ENCODE data around the gene SEC23A. TPM values are rescaled to one million over a fixed set of nuclear protein-coding genes. Genes with fewer than 3 reads are reported as not detected.

Gene SEC23A
- total and polyA plus RNA-seq, 2 of the 13 experiments (the other 11 are each of a cell fraction or from before 2014, with no cell fraction given), result 403 to 887 TPM

GRCh38 chr14:39114073-39114838 lies 11.2 kb upstream of the SEC23A start, which contains the start of gene GEMIN2:
GEMIN2 (plus strand) TSS chr14:39114323; CDS start chr14:39114339, 16 bp downstream.
- Histone ChIP-seq H3K79me2 (ENCODE audit: insufficient read depth, low read length) (peaks cover 13% of the 10 kb centered on the region), H3K4me3 (replicated peaks in 1 of 3; ENCODE audit: insufficient read depth in 1 of 3, low read depth in 2 of 3, low read length in 3 of 3) (peak within 1 kb of the TSS; percentile 71 to 90 (median 76)), H3K4me2 (ENCODE audit: low read depth, low read length) (peak within 1 kb of the TSS; percentile 80), H3K4me1 (ENCODE audit: insufficient read depth, low read length) (peaks cover 33% of the 10 kb centered on the region), H3K27ac (ENCODE audit: extremely low read length, insufficient read depth, low read length) (peak within 1 kb of the TSS; percentile 40), H3K27me3 (ENCODE audit: control insufficient read depth in 1 of 2, insufficient read depth in 2 of 2, low read length in 2 of 2) (no peaks in the 10 kb centered on the region; a peak in 1 of 5 replicates), H3K36me3 (replicated peaks in 1 of 2; ENCODE audit: control insufficient read depth in 1 of 2, insufficient read depth in 2 of 2, low read length in 2 of 2) (peaks cover 6 to 14% of the 10 kb centered on the region in 2 experiments), H3K9me3 (ENCODE audit: low read length) (no peaks in the 10 kb centered on the region), H4K20me1 (ENCODE audit: insufficient read depth, low read length) (no peaks in the 10 kb centered on the region), H2AFZ (ENCODE audit: low read length) (peak within 1 kb of the TSS; percentile 95), H3K9ac (ENCODE audit: insufficient read depth, low read depth, low read length) (peak within 1 kb of the TSS; percentile 73)
- POLR2A ChIA-PET, result interaction anchor here (0.5 to 11.5 kb wide), 25 partner anchors 8 to 334 kb away, joined by 3 to 242 read pairs (median 4); partner anchors contain the start of genes FBXO33, PNN, SEC23A and TRAPPC6B
- DNase-seq (ENCODE audit: low spot score) (peak; percentile 97), FAIRE-seq (peak; percentile 93), ATAC-seq (peak; percentile 99)
- TSS peak; percentile 81 for BruUV-seq (replicated peaks)
- intact Hi-C loops (cut with micrococcal nuclease; ENCODE audit: unreplicated experiment), result loop anchor here (1.0 kb wide), 2 partner anchors 11 to 61 kb away; partner anchors contain the start of genes PNN and SEC23A
- in situ Hi-C loops (cut with HindIII; ENCODE audit: extremely low pct_ligation_motif_present, low pct_unique_long_range_greater_than_20kb), result loop anchor here (5.0 kb wide), 1 partner anchor 58 kb away; the partner anchor contains the start of gene TRAPPC6B
- under 1% methylated on average over 39 of the region's 40 CpGs for WGBS (ENCODE audit: low lambda C conversion rate)
- CTCF ChIA-PET (ENCODE audit: low intra/inter-chr PET ratio, low total read pairs), result no interaction called here
- TF ChIP-seq ZNF264 (CRISPR knock-in tag; IDR thresholded peaks at IDR 0.05) (peak; percentile 85), DPF2 (CRISPR knock-in tag; IDR thresholded peaks at IDR 0.05; ENCODE audit: borderline replicate concordance, low read depth) (no peak), TIGD3 (CRISPR knock-in tag; IDR thresholded peaks at IDR 0.05; ENCODE audit: borderline replicate concordance) (peak; percentile 96), PBX3 (CRISPR knock-in tag; IDR thresholded peaks at IDR 0.05; ENCODE audit: borderline replicate concordance) (peak; percentile 76; the same call in 1 of the 2 replicates), ZNF564 (CRISPR knock-in tag; IDR thresholded peaks at IDR 0.05) (peak; percentile 71; the same call in 1 of the 2 replicates), ZNF274 (CRISPR knock-in tag; IDR thresholded peaks at IDR 0.05) (peak; percentile 97), NFYB (CRISPR knock-in tag; IDR thresholded peaks at IDR 0.05) (peak; percentile 58), THAP11 (CRISPR knock-in tag; IDR thresholded peaks at IDR 0.05) (peak; percentile 87), RCOR2 (CRISPR knock-in tag; IDR thresholded peaks at IDR 0.05) (no peak), TRIM24 (CRISPR knock-in tag; IDR thresholded peaks at IDR 0.05) (no peak), HIC2 (CRISPR knock-in tag; IDR thresholded peaks at IDR 0.05; ENCODE audit: low read depth) (peak; percentile 64; the same call in 1 of the 2 replicates), CREB1 (IDR thresholded peaks at IDR 0.05) (no peak), CREB1 (CRISPR knock-in tag; IDR thresholded peaks at IDR 0.05) (no peak), ZBTB44 (CRISPR knock-in tag; IDR thresholded peaks at IDR 0.05) (peak; percentile 71), NFE2L2 (IDR thresholded peaks at IDR 0.05; ENCODE audit: low read length) (no peak)
